Dedifferentiated amniotic fluid mesenchymal stem cell (primary cell): ENCODE data around the gene RAB36.

Experiments used
- DNase-seq: peaks from one replicate; pipeline ENCODE4 v3.0.0-alpha.2; 2016; ENCODE audit errors: extremely low spot score

RAB36 gene

GRCh38 chr22:23158516-23159290, 13.4 kb downstream of the RAB36 start:
- DNase-seq = no peak

GRCh38 chr22:23159291-23159630, 14.0 kb downstream of the RAB36 start:
- DNase-seq = no peak

GRCh38 chr22:23161029-23161428, 15.8 kb downstream of the RAB36 start:
- no peak for DNase-seq

GRCh38 chr22:23161574-23161973, 16.3 kb downstream of the RAB36 start:
- DNase-seq = no peak

GRCh38 chr22:23163665-23164064, 18.4 kb downstream of the RAB36 start:
- no peak for DNase-seq

- no peak for DNase-seq
These were observed 18.8 kb downstream of the RAB36 start for GRCh38 chr22:23164091-23164490.

- DNase-seq = no peak
These were observed 21.0 kb downstream of the RAB36 start for GRCh38 chr22:23166042-23166831.

- no peak for DNase-seq
These were observed 21.8 kb downstream of the RAB36 start for GRCh38 chr22:23166841-23167616.

- no peak for DNase-seq
These were observed 23.2 kb downstream of the RAB36 start for GRCh38 chr22:23168391-23169042.

- no peak for DNase-seq
These were observed 23.7 kb downstream of the RAB36 start for GRCh38 chr22:23169043-23169406.

GRCh38 chr22:23175817-23176644, 30.8 kb downstream of the RAB36 start:
- no peak for DNase-seq

- no peak for DNase-seq
These were observed 31.4 kb downstream of the RAB36 start for GRCh38 chr22:23176645-23177027.

GRCh38 chr22:23177197-23177596, 31.9 kb downstream of the RAB36 start:
- DNase-seq = no peak

- DNase-seq = peak; percentile 19
These were observed 33.4 kb downstream of the RAB36 start for GRCh38 chr22:23178512-23179254.

- no peak for DNase-seq
These were observed 34.4 kb downstream of the RAB36 start for GRCh38 chr22:23179381-23180299.

- DNase-seq = peak; percentile 38
These were observed 35.1 kb downstream of the RAB36 start, which contains the start of gene BCR for GRCh38 chr22:23180301-23180892. BCR (plus strand) TSS chr22:23180509; CDS start chr22:23180961, 452 bp downstream.

- no peak for DNase-seq
These were observed 35.8 kb downstream of the RAB36 start for GRCh38 chr22:23180893-23181720.
